GM12878 (cell line): ENCODE results near the gene OR51B6. TPM values are rescaled to one million over a fixed set of nuclear protein-coding genes. Genes with fewer than 3 reads are reported as not detected.

Experiments
- ATAC-seq: fragments of 200-7000 bp; cut with Tn5 transposase; 3 replicates; pipeline ENCODE4 v1.9.1; 2020; ENCODE audit warnings: mild to moderate bottlenecking, moderate library complexity
- BruUV-seq: library from RNA; stranded (reverse); fragments of 400-500 nt; replicated peaks from 2 replicates; lab custom pipeline; 2021; lab: Mats Ljungman, UMichigan
- CTCF ChIA-PET: fragments of 300-600 bp; sonication (Branson Sonifier 250); formaldehyde crosslinking; extraction: SDS; loops from one replicate; lab custom pipeline; 2021; ENCODE audit warnings: inconsistent platforms; lab: Yijun Ruan, JAX
- POLR2A ChIA-PET: fragments of 350-600 bp; formaldehyde crosslinking; extraction: SDS; loops from one replicate; lab custom pipeline; 2021; ENCODE audit warnings: inconsistent platforms; lab: Charles Lee
- RAD21 ChIA-PET: fragments of 300-600 bp; sonication (Branson Sonifier 250); formaldehyde crosslinking; loops from one replicate; lab custom pipeline; 2023; ENCODE audit warnings: antibody characterized with exemption; ENCODE audit not compliant: unreplicated experiment; lab: Charles Lee
- SMC1A ChIA-PET: fragments of 300-600 bp; sonication (Branson Sonifier 250); formaldehyde crosslinking; loops from one replicate; lab custom pipeline; 2023; ENCODE audit not compliant: unreplicated experiment, uncharacterized antibody; lab: Charles Lee
- DNase-seq: peaks from one replicate; pipeline ENCODE4 v3.0.0-alpha.2; 2011; ENCODE audit warnings: low read depth, low spot score
- FAIRE-seq: peaks from 3 replicates; lab custom pipeline; 2011; peaks lifted over from hg19 to GRCh38; lab: Jason Lieb, UNC
- H2AFZ ChIP-seq: 2 replicates; pipeline ENCODE4 v1.6.0; 2011; ENCODE audit warnings: low read depth, low read length, control low read depth; ENCODE audit not compliant: control insufficient read depth
- H3K27ac ChIP-seq: 2 replicates; pipeline ENCODE4 v1.5.1; 2011; ENCODE audit warnings: control low read depth; ENCODE audit not compliant: control insufficient read depth, insufficient read depth
- H3K27me3 ChIP-seq, 2 experiments: replicated peaks in 1 of 2; 2 replicates each; pipeline versions ENCODE4 v1.6.0 to v1.6.1; 2011; ENCODE audit warnings: low read length in 1 of 2; ENCODE audit not compliant: control insufficient read depth in 2 of 2, insufficient read depth in 2 of 2
- H3K36me3 ChIP-seq, 2 experiments: 2 replicates each; pipeline ENCODE4 v1.5.1; 2011; ENCODE audit warnings: low read length in 1 of 2; ENCODE audit not compliant: control insufficient read depth in 2 of 2, insufficient read depth in 2 of 2
- H3K4me1 ChIP-seq: 2 replicates; pipeline ENCODE4 v1.6.1; 2011; ENCODE audit warnings: mild to moderate bottlenecking, low read length, moderate library complexity, mixed read lengths; ENCODE audit not compliant: control insufficient read depth, insufficient read depth
- H3K4me2 ChIP-seq: 2 replicates; pipeline ENCODE4 v1.6.0; 2011; ENCODE audit warnings: control low read depth; ENCODE audit not compliant: control insufficient read depth, insufficient read depth
- H3K4me3 ChIP-seq: fragments of 200-600 bp; sonication (generic); 2 replicates; pipeline ENCODE4 v1.5.1; 2016
- H3K79me2 ChIP-seq: 2 replicates; pipeline ENCODE4 v1.6.0; 2011; ENCODE audit warnings: low read length; ENCODE audit not compliant: control insufficient read depth, insufficient read depth
- H3K9ac ChIP-seq: 2 replicates; pipeline ENCODE4 v1.8.0; 2011; ENCODE audit warnings: low read length, control low read depth, mixed read lengths; ENCODE audit not compliant: control insufficient read depth, insufficient read depth
- H3K9me3 ChIP-seq: replicated peaks from 3 replicates; pipeline ENCODE4 v1.5.1; 2011; ENCODE audit warnings: mild to moderate bottlenecking, low read length; ENCODE audit not compliant: control insufficient read depth, insufficient read depth
- H4K20me1 ChIP-seq: 2 replicates; pipeline ENCODE4 v1.6.0; 2011; ENCODE audit not compliant: control insufficient read depth, insufficient read depth
- ASH2L ChIP-seq: fragments of 300-600, 200-600 bp; sonication (generic); IDR thresholded peaks from 2 replicates; pipeline ENCODE4 v1.6.1; 2017; ENCODE audit warnings: low read depth, mild to moderate bottlenecking, borderline replicate concordance
- ATF2 ChIP-seq: IDR thresholded peaks from 2 replicates; pipeline ENCODE4 v1.6.1; 2012; ENCODE audit warnings: low read length, inconsistent platforms
- CREB1 ChIP-seq: IDR thresholded peaks from 2 replicates; pipeline ENCODE4 v1.6.1; 2012; ENCODE audit warnings: low read depth, mild to moderate bottlenecking, inconsistent platforms
- E4F1 ChIP-seq: fragments of 450-650 bp; IDR thresholded peaks from 2 replicates; pipeline ENCODE4 v1.6.1; 2018; ENCODE audit warnings: borderline replicate concordance, mild to moderate bottlenecking; ENCODE audit not compliant: partially characterized antibody
- EED ChIP-seq: sonication (generic); IDR thresholded peaks from 2 replicates; pipeline ENCODE4 v1.6.1; 2016; ENCODE audit warnings: antibody characterized with exemption, low read depth
- MEF2A ChIP-seq: IDR thresholded peaks from 2 replicates; pipeline ENCODE4 v1.6.1; 2011; ENCODE audit warnings: low read depth, mild to moderate bottlenecking, low read length, moderate library complexity; ENCODE audit not compliant: insufficient read depth
- MXI1 ChIP-seq: fragments of 150-350 bp; IDR thresholded peaks from 2 replicates; pipeline ENCODE4 v1.6.1; 2011; ENCODE audit warnings: low read depth, mild to moderate bottlenecking, inconsistent platforms, low read length, improper control_type of control experiment
- MYB ChIP-seq: fragments of 150-350 bp; IDR thresholded peaks from 2 replicates; pipeline ENCODE4 v1.6.1; 2014; ENCODE audit warnings: mild to moderate bottlenecking, low read depth, low read length, borderline replicate concordance
- SIN3A ChIP-seq: IDR thresholded peaks from 2 replicates; pipeline ENCODE4 v1.6.1; 2012; ENCODE audit warnings: low read depth, low read length, improper control_type of control experiment
- SKIL ChIP-seq: fragments of 450-650 bp; IDR thresholded peaks from 2 replicates; pipeline ENCODE4 v1.6.1; 2017; ENCODE audit warnings: mild to moderate bottlenecking, low read depth, inconsistent platforms; ENCODE audit not compliant: poor library complexity, severe bottlenecking
- SMC3 ChIP-seq: IDR thresholded peaks from 2 replicates; pipeline ENCODE4 v1.6.1; 2011; ENCODE audit warnings: low read length, improper control_type of control experiment, borderline replicate concordance
- SP1 ChIP-seq: IDR thresholded peaks from one replicate; pipeline ENCODE4 v1.6.1; 2011; ENCODE audit warnings: low read depth, low read length
- SPI1 ChIP-seq: IDR thresholded peaks from 2 replicates; pipeline ENCODE4 v1.6.1; 2011; ENCODE audit warnings: low read depth, mild to moderate bottlenecking, low read length, moderate library complexity, borderline replicate concordance; ENCODE audit not compliant: insufficient read depth
- ZNF592 ChIP-seq: fragments of 450-650 bp; IDR thresholded peaks from 2 replicates; pipeline ENCODE4 v1.6.1; 2017; ENCODE audit warnings: mild to moderate bottlenecking, moderate library complexity
- WGBS: methylation state at CpG from one replicate; pipeline ENCODE4 v1.1.6; 2016; ENCODE audit warnings: low lambda C conversion rate; ENCODE audit not compliant: insufficient replicate concordance, insufficient coverage; ENCODE audit errors: missing lambda C conversion rate; 5-methylcytosine and 5-hydroxymethylcytosine counted together
- in situ Hi-C: fragments of 300-500 bp; cut with MboI; formaldehyde crosslinking; loops from 9 replicates; pipeline ENCODE4 v1.14.3; 2018; ENCODE audit warnings: mixed read lengths
- intact Hi-C: fragments of 100-400 bp; cut with micrococcal nuclease; formaldehyde crosslinking; loops from one replicate; pipeline ENCODE4 v1.14.2; 2022; ENCODE audit not compliant: unreplicated experiment
- polyA plus RNA-seq, 11 experiments: library from polyadenylated mRNA; depleted of rRNA in 4 of 11; unstranded in 6 of 11; stranded (reverse) in 5 of 11; fragments of >200 nt; fragmentation: Nextera tagmentation in 4 of 11; fragmentation: Illumina TruSeq in 1 of 11; extraction: Ambion mirVana in 4 of 11; extraction: Trizol in 1 of 11; gene quantifications; 1 replicate in 1 of 11; 2 replicates in 10 of 11; pipeline versions ENCODE4 v1.2.1 to v1.2.3, GENCODE V29; 2011 to 2016; ENCODE audit warnings: inconsistent platforms in 2 of 11, missing spikeins in 2 of 11, low read depth in 1 of 11
- total RNA-seq, 4 experiments: library from RNA; depleted of rRNA in 3 of 4; stranded (reverse); fragments of >200 nt in 3 of 4; fragmentation: Illumina TruSeq in 1 of 4; extraction: Trizol in 1 of 4; gene quantifications; 2 replicates each; pipeline versions ENCODE4 v1.2.1 to v1.2.3, GENCODE V29; 2013 to 2021

OR51B6 gene
- total and polyA plus RNA-seq, 10 of the 15 experiments (the other 5 are each of a cell fraction or from before 2014, with no cell fraction given): 0.17 TPM; not detected in 9

DNA sequence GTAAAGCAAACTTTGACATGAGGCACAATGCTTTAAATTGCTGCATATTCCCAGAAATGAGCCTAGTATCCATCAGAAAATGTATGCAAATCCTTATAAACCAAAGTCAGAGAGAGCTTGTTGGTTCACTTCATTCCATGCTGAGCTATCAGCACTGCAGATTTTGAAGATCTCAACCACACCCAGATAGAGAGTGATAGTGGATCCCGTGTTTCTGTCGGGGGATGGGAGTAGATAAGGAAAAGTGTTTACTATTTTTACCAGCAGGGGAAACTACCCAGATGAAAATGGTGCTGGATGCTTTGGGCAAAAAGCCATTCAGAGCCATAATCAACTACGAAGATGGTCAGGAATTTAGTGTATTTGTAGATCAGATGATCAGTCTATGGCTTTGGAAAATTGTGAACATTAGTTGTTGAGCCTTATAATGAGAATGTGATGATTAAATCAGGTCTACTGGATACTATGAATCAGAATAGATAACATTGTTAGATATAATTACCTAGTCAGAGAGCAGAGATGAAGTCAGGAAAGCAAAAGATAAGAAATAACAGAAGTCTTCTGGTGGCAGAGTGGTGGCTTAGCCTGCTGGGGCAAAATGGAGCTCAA lies 10.8 kb downstream of the OR51B6 start:
- BruUV-seq: no TSS peak
- Histone ChIP-seq H2AFZ (no peak overlapping the region), H3K9me3 (no peaks in the 10 kb centered on the region), H3K27me3 (no peaks in the 10 kb centered on the region), H3K36me3 (no peaks in the 10 kb centered on the region), H4K20me1 (no peaks in the 10 kb centered on the region), H3K4me1 (no peaks in the 10 kb centered on the region), H3K4me3 (no peak overlapping the region), H3K27ac (no peak overlapping the region), H3K4me2 (no peak overlapping the region), H3K9ac (no peak overlapping the region), H3K79me2 (no peaks in the 10 kb centered on the region)
- no peak for DNase-seq
- no peak for ATAC-seq
- ChIA-PET CTCF (interaction anchor here (1.3 kb wide), 1 partner anchor 18 kb away, joined by 4 read pairs; no protein-coding TSS in a partner anchor), SMC1A (no interaction called here), RAD21 (no interaction called here), POLR2A (no interaction called here)
- in situ Hi-C loops (no loop called here), intact Hi-C loops (no loop called here)
- no peak for FAIRE-seq
- 18% methylated on average over 3 of the region's 3 CpGs for WGBS
- no peak for TF ChIP-seq ASH2L
- TF ChIP-seq SKIL: no peak
- TF ChIP-seq CREB1: no peak
- TF ChIP-seq ZNF592: no peak
- no peak for TF ChIP-seq MYB
- TF ChIP-seq MXI1: no peak
- TF ChIP-seq SMC3: no peak
- no peak for TF ChIP-seq EED
- no peak for TF ChIP-seq E4F1
- no peak for TF ChIP-seq MEF2A
- TF ChIP-seq ATF2: no peak
- no peak for TF ChIP-seq SIN3A
- no peak for TF ChIP-seq SP1
- no peak for TF ChIP-seq SPI1
